HFF-Myc (cell line): ENCODE data around the gene CCDC13.

ENCODE experiments used
- DNase-seq: peaks from one replicate; pipeline ENCODE4 v3.0.0-alpha.2; 2011; ENCODE audit warnings: low read depth; ENCODE audit errors: extremely low read depth
- H3K4me3 ChIP-seq: replicated peaks from 2 replicates; pipeline ENCODE4 v1.5.1; 2011; ENCODE audit warnings: low read depth, mild to moderate bottlenecking, control low read depth, low read length
- TF ChIP-seq, protein P1 (sequence below): IDR thresholded peaks from 2 replicates; pipeline ENCODE4 v1.5.1; 2012; ENCODE audit warnings: mild to moderate bottlenecking, low read depth, low read length, control low read depth; ENCODE audit errors: missing control alignments

The CCDC13 gene

DNA sequence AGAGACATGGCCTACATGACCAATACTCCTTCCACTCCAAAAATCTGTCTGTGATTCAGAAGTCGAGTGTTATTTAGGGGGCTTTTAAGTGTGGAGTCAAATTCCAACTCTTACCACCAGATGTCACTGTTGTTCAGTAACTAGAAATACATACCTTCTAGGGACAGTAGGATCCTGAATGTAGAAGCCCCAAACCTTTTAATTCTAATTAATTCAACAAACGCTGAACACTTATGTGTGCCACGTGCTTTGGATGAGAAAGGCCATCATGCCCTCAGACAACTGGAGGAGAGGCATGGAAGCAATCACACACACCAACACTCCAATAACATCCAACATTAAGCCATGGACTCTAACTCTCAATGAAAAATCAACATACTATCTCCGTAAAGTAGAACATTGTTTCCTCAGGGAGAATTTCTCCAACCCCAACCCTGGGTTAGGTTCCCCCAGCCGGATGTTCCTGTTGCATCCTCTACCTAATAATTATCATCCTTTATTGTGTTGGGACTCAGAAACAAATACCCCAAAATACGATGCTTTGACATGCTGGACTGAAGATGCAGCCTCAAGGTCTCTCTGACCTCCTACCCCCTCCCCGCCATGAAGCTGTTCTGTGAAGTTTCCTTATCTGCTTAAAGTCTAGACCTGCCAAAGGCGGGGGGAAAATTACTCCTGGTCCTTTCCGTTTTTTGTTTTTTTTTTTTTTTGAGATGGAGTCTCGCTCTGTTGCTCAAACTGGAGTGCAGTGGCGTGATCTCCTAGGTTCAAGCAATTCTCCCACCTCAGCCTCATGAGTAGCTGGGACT, 8.0 kb upstream of the CCDC13 start:
- TF ChIP-seq, protein P1, sequence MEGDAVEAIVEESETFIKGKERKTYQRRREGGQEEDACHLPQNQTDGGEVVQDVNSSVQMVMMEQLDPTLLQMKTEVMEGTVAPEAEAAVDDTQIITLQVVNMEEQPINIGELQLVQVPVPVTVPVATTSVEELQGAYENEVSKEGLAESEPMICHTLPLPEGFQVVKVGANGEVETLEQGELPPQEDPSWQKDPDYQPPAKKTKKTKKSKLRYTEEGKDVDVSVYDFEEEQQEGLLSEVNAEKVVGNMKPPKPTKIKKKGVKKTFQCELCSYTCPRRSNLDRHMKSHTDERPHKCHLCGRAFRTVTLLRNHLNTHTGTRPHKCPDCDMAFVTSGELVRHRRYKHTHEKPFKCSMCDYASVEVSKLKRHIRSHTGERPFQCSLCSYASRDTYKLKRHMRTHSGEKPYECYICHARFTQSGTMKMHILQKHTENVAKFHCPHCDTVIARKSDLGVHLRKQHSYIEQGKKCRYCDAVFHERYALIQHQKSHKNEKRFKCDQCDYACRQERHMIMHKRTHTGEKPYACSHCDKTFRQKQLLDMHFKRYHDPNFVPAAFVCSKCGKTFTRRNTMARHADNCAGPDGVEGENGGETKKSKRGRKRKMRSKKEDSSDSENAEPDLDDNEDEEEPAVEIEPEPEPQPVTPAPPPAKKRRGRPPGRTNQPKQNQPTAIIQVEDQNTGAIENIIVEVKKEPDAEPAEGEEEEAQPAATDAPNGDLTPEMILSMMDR: peak; percentile 62
- H3K4me3 ChIP-seq: no peak overlapping the region
- peak; percentile 72 for DNase-seq

DNA sequence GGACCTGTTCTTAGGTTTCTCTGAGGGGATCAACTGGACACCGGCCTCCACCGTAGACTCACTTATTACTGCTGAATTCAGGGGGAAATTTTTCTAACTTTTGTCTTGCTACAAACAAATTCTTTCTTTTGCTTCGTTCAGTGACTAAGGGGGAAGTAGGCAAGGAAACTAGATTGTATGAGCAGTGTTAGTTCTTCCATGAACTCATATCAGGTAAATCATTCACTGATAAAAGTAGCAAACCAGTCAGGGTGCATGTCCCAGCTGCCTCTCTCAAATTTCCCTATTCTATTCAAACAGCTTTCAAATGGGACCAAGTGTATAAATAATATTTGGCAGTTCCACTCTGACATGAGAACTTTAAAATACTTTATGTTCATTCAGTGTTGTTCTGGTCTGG, 7.3 kb upstream of the CCDC13 start:
- no peak for DNase-seq
- no peak overlapping the region for H3K4me3 ChIP-seq
- TF ChIP-seq, protein P1: no peak

DNA sequence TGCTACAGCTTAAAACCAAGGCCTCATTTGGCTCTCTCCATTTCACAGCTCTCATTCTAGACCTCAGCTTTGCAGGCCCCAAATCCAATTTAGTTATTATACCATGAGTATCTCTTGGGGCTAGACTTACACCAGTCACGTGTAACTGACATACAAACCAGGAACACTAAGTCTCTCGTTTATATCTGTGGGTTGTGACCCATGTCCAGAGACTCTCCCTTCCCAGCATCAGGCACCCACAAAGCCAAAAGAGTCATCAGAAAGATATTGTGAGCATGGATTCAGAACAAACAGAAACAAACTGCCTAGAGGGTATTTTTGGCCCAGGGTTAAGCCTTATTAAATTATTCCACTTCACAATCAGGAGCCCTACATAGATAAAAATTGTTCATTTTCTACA, 5.6 kb upstream of the CCDC13 start:
- DNase-seq: no peak
- TF ChIP-seq, protein P1: no peak
- no peak overlapping the region for H3K4me3 ChIP-seq

DNA sequence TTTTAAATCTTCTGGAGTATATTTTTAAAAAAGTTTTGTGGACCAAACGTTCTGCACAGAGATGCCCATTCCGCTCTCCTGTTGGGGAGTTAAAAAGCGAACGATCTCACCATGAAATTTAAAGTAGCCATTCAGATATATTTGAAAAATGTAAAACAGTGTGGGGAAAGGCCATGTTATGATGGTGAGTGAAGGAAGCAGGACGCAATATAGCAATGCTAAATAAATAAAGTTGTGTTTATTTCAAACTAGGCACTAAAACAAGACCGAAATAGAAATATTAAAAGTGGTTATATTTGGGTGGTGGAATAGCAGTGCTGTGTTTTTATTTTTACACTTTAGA, 327 bp upstream of the CCDC13 start:
- TF ChIP-seq, protein P1: no peak
- DNase-seq: no peak
- peak overlapping the region; percentile 48 for H3K4me3 ChIP-seq

DNA sequence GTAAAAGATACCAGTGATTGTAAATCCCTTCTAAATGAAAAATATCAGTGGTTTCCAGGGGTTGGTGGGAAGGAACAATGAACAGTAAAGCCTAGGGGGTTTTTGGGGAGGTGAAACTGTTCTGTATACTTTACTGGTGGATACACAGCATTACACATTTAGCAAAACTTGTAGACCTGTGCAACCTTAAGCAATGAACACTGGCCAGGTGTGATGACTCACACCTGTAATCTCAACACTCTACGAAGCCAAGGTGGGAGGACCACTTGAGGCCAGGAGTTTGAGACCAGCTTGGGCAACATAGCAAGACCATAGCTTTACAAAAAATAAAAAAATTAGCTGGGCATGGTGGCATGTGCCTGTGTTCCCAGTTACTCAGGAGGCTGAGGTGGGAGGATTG, 1.8 kb downstream of the CCDC13 start:
- H3K4me3 ChIP-seq: no peak overlapping the region
- no peak for DNase-seq
- TF ChIP-seq, protein P1: no peak

DNA sequence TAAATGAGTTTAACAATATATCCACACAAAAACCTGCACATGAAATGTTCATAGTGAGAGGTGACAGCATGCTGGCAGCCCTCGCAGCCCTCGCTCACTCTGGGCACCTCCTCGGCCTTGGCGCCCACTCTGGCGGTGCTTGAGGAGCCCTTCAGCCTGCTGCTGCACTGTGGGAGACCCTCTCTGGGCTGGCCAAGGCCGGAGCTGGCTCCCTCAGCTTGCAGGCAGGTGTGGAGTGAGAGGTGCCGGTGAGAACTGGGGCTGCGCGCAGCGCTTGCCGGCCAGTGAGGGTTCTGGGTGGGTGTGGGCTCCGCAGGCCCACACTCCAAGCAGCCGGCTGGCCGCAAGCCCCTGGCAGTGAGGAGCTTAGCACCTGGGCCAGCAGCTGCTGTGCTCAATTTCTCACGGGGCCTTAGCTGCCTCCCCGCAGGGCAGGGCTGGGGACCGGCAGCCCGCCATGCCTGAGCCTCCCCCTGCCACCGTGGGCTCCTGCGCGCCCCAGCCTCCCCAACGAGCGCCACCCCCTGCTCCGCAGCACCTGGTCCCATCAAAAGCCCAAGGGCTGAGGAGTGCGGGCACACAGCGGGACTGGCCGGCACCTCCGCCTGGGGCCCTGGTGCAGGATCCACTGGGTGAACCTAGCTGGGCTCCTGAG, 3.4 kb downstream of the CCDC13 start:
- no peak for DNase-seq
- H3K4me3 ChIP-seq: no peak overlapping the region

More for the DNA sequence above, 3.4 kb downstream of the CCDC13 start:
- TF ChIP-seq, protein P1: no peak
